RWPE1 (cell line): Measurements from ENCODE around the gene NPNT.

Experiments used
- CTCF ChIA-PET: fragments of 350-600 bp; sonication (Branson Sonifier 250); formaldehyde crosslinking; extraction: SDS; loops from one replicate; lab custom pipeline; 2021; lab: Yijun Ruan, JAX
- POLR2A ChIA-PET: fragments of 400-600 bp; formaldehyde crosslinking; extraction: SDS; loops from one replicate; lab custom pipeline; 2020; ENCODE audit warnings: antibody characterized with exemption; ENCODE audit not compliant: low non-redundant PET; lab: Yijun Ruan, JAX
- DNase-seq: peaks from one replicate; pipeline ENCODE4 v3.0.0; 2012; ENCODE audit warnings: low spot score
- H3K27ac ChIP-seq: fragments of 450-650 bp; 2 replicates; pipeline ENCODE4 v1.5.1; 2017
- CTCF ChIP-seq: fragments of 450-650 bp; conservative IDR thresholded peaks from 2 replicates; pipeline ENCODE4 v1.5.1; 2017; ENCODE audit warnings: low read depth, mild to moderate bottlenecking

Gene NPNT

GRCh38 chr4:105950701-105951100 lies 55.4 kb downstream of the NPNT start:
- TF ChIP-seq CTCF = no peak
- CTCF ChIA-PET = no interaction called here
- DNase-seq = no peak
- POLR2A ChIA-PET = no interaction called here
- H3K27ac ChIP-seq = no peak overlapping the region

- no peak for DNase-seq
- no peak overlapping the region for H3K27ac ChIP-seq
- no peak for TF ChIP-seq CTCF
- CTCF ChIA-PET = no interaction called here
- POLR2A ChIA-PET = no interaction called here
These were observed 55.9 kb downstream of the NPNT start for GRCh38 chr4:105951198-105951597.

- CTCF ChIA-PET = no interaction called here
- DNase-seq = no peak
- no peak for TF ChIP-seq CTCF
- POLR2A ChIA-PET = no interaction called here
- no peak overlapping the region for H3K27ac ChIP-seq
These were observed 57.3 kb downstream of the NPNT start for GRCh38 chr4:105952591-105952990.

GRCh38 chr4:105956569-105956968 lies 61.3 kb downstream of the NPNT start:
- CTCF ChIA-PET = no interaction called here
- POLR2A ChIA-PET = no interaction called here
- no peak for TF ChIP-seq CTCF
- no peak for DNase-seq
- H3K27ac ChIP-seq = no peak overlapping the region

GRCh38 chr4:105957680-105958079 lies 62.4 kb downstream of the NPNT start:
- DNase-seq = no peak
- POLR2A ChIA-PET = no interaction called here
- CTCF ChIA-PET = interaction anchor here (0.6 kb wide), 1 partner anchor 71 kb away, joined by 4 read pairs; no protein-coding TSS in a partner anchor
- no peak overlapping the region for H3K27ac ChIP-seq
- no peak for TF ChIP-seq CTCF

- no peak for TF ChIP-seq CTCF
- ChIA-PET CTCF (no interaction called here), POLR2A (no interaction called here)
- H3K27ac ChIP-seq = no peak overlapping the region
- peak; percentile 74 for DNase-seq
These were observed 68.5 kb downstream of the NPNT start for GRCh38 chr4:105963461-105964400.
